A673 (cell line): ENCODE results near the gene TACR2. TPM values are rescaled to one million over a fixed set of nuclear protein-coding genes. Genes with fewer than 3 reads are reported as not detected.

Source experiments
- BruUV-seq: library from RNA; stranded (reverse); fragments of 400-500 nt; replicated peaks from 2 replicates; lab custom pipeline; 2021; lab: Mats Ljungman, UMichigan
- CTCF ChIA-PET: fragments of 300-600 bp; sonication (Branson Sonifier 250); formaldehyde crosslinking; loops from one replicate; lab custom pipeline; 2022; ENCODE audit warnings: antibody characterized with exemption; lab: Charles Lee
- POLR2A ChIA-PET: fragments of 300-600 bp; sonication (Branson Sonifier 250); formaldehyde crosslinking; loops from one replicate; lab custom pipeline; 2022; ENCODE audit warnings: antibody characterized with exemption; ENCODE audit not compliant: low non-redundant PET; lab: Charles Lee
- DNase-seq: peaks from one replicate; pipeline ENCODE4 v3.0.0-alpha.2; 2015; ENCODE audit warnings: low spot score
- H3K27ac ChIP-seq: fragments of 200-600 bp; sonication (generic); 2 replicates; pipeline ENCODE4 v1.5.1; 2016; ENCODE audit warnings: mixed run types, low read depth, mild to moderate bottlenecking, mixed read lengths, antibody characterized with exemption, low read length; ENCODE audit not compliant: poor library complexity, severe bottlenecking
- H3K27me3 ChIP-seq: fragments of 200-600 bp; sonication (generic); replicated peaks from 2 replicates; pipeline ENCODE4 v1.6.1; 2017; ENCODE audit warnings: mixed run types, low read depth, mild to moderate bottlenecking, mixed read lengths, antibody characterized with exemption, low read length; ENCODE audit not compliant: insufficient read depth, poor library complexity
- H3K36me3 ChIP-seq: fragments of 200-600 bp; sonication (generic); 2 replicates; pipeline ENCODE4 v1.6.1; 2016; ENCODE audit warnings: mixed run types, mild to moderate bottlenecking, mixed read lengths, antibody characterized with exemption, low read length; ENCODE audit not compliant: insufficient read depth, poor library complexity, severe bottlenecking
- H3K4me1 ChIP-seq: fragments of 200-600 bp; sonication (generic); 2 replicates; pipeline ENCODE4 v1.6.1; 2017; ENCODE audit warnings: mixed run types, mild to moderate bottlenecking, mixed read lengths, antibody characterized with exemption, low read length; ENCODE audit not compliant: insufficient read depth, poor library complexity, severe bottlenecking
- H3K4me3 ChIP-seq: fragments of 200-600 bp; sonication (generic); 2 replicates; pipeline ENCODE4 v1.5.1; 2016; ENCODE audit warnings: low read depth, mixed run types, mild to moderate bottlenecking, mixed read lengths, low read length; ENCODE audit not compliant: poor library complexity, severe bottlenecking
- H3K9me3 ChIP-seq: fragments of 200-600 bp; sonication (generic); 2 replicates; pipeline ENCODE4 v1.6.1; 2016; ENCODE audit warnings: mixed run types, low read depth, mild to moderate bottlenecking, mixed read lengths, antibody characterized with exemption, low read length; ENCODE audit not compliant: poor library complexity, severe bottlenecking
- EZH2 ChIP-seq: fragments of 200-600 bp; sonication (generic); IDR thresholded peaks from 2 replicates; pipeline ENCODE4 v1.6.1; 2017; ENCODE audit warnings: borderline replicate concordance, low read depth, mild to moderate bottlenecking, mixed read lengths, antibody characterized with exemption, low read length; ENCODE audit not compliant: poor library complexity, severe bottlenecking
- intact Hi-C: fragments of 100-400 bp; cut with micrococcal nuclease; formaldehyde crosslinking; loops from one replicate; pipeline ENCODE4 v1.10.0; 2022; ENCODE audit not compliant: unreplicated experiment
- total RNA-seq: library from RNA; stranded (reverse); gene quantifications from 2 replicates; pipeline ENCODE4 v1.2.3, GENCODE V29; 2021
- TF ChIP-seq, protein P1 (sequence below): fragments of 300-800, 200-600 bp; sonication (generic); conservative IDR thresholded peaks from 2 replicates; pipeline ENCODE4 v1.5.1; 2017; ENCODE audit warnings: low read depth, mild to moderate bottlenecking, antibody characterized with exemption, low read length, moderate library complexity, mixed read lengths

Gene TACR2
- total RNA-seq, 1 experiment from 2014 or later: 0.21 TPM

DNA sequence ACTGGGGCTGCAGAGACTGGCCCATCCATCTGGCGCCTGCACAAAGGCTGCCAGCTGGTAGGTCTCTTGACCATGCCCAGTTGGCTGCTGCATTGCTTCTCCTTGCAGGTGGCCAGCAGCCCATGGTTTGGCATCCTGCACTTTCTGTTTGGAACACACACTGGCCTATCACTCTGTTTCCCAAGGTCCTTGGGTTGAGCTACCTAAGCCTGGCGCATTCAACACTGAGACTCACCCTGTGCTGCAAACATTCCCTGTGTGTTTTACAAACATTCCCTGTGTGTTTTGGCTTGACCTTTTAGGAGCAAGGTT lies 55.5 kb downstream of the TACR2 start:
- Histone ChIP-seq H3K36me3 (peaks cover 5% of the 10 kb centered on the region), H3K27me3 (no peaks in the 10 kb centered on the region), H3K4me3 (no peak overlapping the region), H3K9me3 (no peaks in the 10 kb centered on the region), H3K27ac (no peak overlapping the region), H3K4me1 (no peaks in the 10 kb centered on the region)
- DNase-seq: no peak
- no peak for TF ChIP-seq EZH2
- TF ChIP-seq, protein P1, sequence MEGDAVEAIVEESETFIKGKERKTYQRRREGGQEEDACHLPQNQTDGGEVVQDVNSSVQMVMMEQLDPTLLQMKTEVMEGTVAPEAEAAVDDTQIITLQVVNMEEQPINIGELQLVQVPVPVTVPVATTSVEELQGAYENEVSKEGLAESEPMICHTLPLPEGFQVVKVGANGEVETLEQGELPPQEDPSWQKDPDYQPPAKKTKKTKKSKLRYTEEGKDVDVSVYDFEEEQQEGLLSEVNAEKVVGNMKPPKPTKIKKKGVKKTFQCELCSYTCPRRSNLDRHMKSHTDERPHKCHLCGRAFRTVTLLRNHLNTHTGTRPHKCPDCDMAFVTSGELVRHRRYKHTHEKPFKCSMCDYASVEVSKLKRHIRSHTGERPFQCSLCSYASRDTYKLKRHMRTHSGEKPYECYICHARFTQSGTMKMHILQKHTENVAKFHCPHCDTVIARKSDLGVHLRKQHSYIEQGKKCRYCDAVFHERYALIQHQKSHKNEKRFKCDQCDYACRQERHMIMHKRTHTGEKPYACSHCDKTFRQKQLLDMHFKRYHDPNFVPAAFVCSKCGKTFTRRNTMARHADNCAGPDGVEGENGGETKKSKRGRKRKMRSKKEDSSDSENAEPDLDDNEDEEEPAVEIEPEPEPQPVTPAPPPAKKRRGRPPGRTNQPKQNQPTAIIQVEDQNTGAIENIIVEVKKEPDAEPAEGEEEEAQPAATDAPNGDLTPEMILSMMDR: no peak
- CTCF ChIA-PET: no interaction called here
- no TSS peak for BruUV-seq
- POLR2A ChIA-PET: no interaction called here
- intact Hi-C loops: no loop called here

DNA sequence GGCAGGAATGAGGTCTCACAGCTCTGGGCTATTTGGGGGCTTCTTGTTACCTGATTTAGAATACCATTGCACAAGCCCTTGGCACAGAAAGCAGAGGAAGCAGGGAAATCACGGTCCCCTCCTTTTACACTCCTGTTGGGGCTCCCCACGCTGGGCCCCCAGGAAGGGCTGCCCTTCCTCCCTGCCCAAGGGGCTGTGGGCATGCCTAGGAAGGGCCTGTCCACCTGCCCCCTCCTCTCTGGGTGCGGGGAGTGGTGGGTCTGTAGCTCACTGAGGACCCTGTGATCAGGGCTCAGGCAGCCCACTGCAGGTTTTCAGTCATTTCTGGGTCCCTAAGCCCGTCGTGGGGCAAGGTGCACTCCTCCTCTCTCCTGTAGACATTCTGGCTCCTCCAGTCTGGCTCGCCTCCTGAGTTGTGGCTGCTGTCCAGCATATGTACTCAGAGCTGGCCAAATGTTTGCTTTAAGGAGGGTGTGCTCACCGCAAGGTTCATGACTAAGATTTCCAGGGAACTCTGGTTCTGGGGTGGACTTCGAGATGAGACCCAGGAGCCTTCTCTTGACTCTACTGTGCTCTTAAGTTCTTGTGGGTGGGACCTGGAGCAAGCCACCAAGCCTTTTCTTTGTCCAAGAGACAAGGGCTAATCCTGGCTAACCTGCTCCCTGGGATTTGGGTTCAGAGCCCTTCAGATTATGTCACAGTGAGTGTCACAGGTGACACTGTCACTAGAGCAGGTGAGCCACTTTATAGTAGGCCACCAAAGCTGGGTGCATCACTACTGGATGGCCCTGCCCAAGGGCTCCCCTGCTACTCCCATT lies 56.0 kb downstream of the TACR2 start:
- H3K4me1 ChIP-seq: no peaks in the 10 kb centered on the region
- H3K36me3 ChIP-seq: peaks cover 5% of the 10 kb centered on the region
- DNase-seq: no peak
- H3K27me3 ChIP-seq: no peaks in the 10 kb centered on the region
- POLR2A ChIA-PET: no interaction called here
- CTCF ChIA-PET: no interaction called here
- H3K4me3 ChIP-seq: no peak overlapping the region
- BruUV-seq: no TSS peak
- intact Hi-C loops: no loop called here
- TF ChIP-seq, protein P1: no peak
- TF ChIP-seq EZH2: no peak
- no peaks in the 10 kb centered on the region for H3K9me3 ChIP-seq
- H3K27ac ChIP-seq: no peak overlapping the region

DNA sequence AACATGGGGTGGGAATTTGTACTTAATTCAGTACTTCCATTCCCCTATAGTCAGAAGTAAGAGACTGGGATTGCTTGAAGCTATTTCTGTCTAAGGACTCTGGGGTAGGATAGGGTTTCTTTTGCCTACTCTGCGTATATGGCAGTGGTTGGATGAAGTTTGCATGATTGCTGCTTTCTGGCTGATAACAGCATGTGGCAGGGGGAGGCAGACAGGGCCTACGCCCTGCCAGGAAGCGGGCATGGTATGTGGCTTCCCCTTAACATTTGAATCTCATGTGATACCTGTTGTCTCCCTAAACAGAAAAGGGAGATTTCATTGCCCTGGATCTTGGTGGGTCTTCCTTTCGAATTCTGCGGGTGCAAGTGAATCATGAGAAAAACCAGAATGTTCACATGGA lies 57.1 kb downstream of the TACR2 start:
- CTCF ChIA-PET: no interaction called here
- no peaks in the 10 kb centered on the region for H3K4me1 ChIP-seq
- BruUV-seq: no TSS peak
- H3K27me3 ChIP-seq: no peaks in the 10 kb centered on the region
- intact Hi-C loops: no loop called here
- POLR2A ChIA-PET: no interaction called here
- H3K27ac ChIP-seq: no peak overlapping the region
- no peaks in the 10 kb centered on the region for H3K9me3 ChIP-seq
- peaks cover under 1% of the 10 kb centered on the region for H3K36me3 ChIP-seq
- no peak for DNase-seq
- TF ChIP-seq EZH2: no peak
- TF ChIP-seq, protein P1: no peak
- H3K4me3 ChIP-seq: no peak overlapping the region
